Neural cell (in vitro differentiated cells): ENCODE measurements around the gene ALDH16A1. TPM values are rescaled to one million over a fixed set of nuclear protein-coding genes. Genes with fewer than 3 reads are reported as not detected.
A peak's percentile ranks its signal among the peaks of the same experiment; 100 is the strongest.

Source experiments
- H2AFZ ChIP-seq: fragments of 200-600, 300-800 bp; sonication (generic), shearing (Covaris generic); 2 replicates; pipeline ENCODE4 v1.6.0; 2014; ENCODE audit warnings: low read depth, mild to moderate bottlenecking, antibody characterized with exemption, low read length, moderate library complexity
- H3F3A ChIP-seq: fragments of 200-600 bp; shearing (Covaris generic); 2 replicates; pipeline ENCODE4 v1.6.1; 2016; ENCODE audit warnings: mild to moderate bottlenecking, moderate library complexity, mixed read lengths, antibody characterized with exemption, low read length; ENCODE audit not compliant: insufficient read depth, poor library complexity, severe bottlenecking
- H3K27ac ChIP-seq: fragments of 200-600, 300-800 bp; sonication (generic), shearing (Covaris generic); 2 replicates; pipeline ENCODE4 v1.5.1; 2014; ENCODE audit warnings: mild to moderate bottlenecking, low read length, moderate library complexity
- H3K27me3 ChIP-seq: fragments of 300-800, 200-600 bp; sonication (generic), shearing (Covaris generic); 2 replicates; pipeline ENCODE4 v1.6.0; 2014; ENCODE audit warnings: mild to moderate bottlenecking, low read depth, low read length, moderate library complexity; ENCODE audit not compliant: insufficient read depth
- H3K36me3 ChIP-seq: fragments of 300-800, 200-600 bp; sonication (generic), shearing (Covaris generic); 2 replicates; pipeline ENCODE4 v1.5.1; 2014; ENCODE audit warnings: mild to moderate bottlenecking, antibody characterized with exemption, low read length, moderate library complexity; ENCODE audit not compliant: insufficient read depth
- H3K4me2 ChIP-seq: fragments of 300-800, 200-600 bp; sonication (generic), shearing (Covaris generic); 2 replicates; pipeline ENCODE4 v1.6.0; 2014; ENCODE audit warnings: mild to moderate bottlenecking, low read length
- H3K4me3 ChIP-seq: fragments of 300-800, 200-600 bp; sonication (generic), shearing (Covaris generic); 2 replicates; pipeline ENCODE4 v1.5.1; 2014; ENCODE audit warnings: mild to moderate bottlenecking, low read length, moderate library complexity
- H3K79me2 ChIP-seq: fragments of 200-600 bp; shearing (Covaris generic); replicated peaks from 2 replicates; pipeline ENCODE4 v1.6.0; 2014; ENCODE audit warnings: mild to moderate bottlenecking, low read length, moderate library complexity; ENCODE audit not compliant: insufficient read depth
- H3K9ac ChIP-seq: fragments of 300-800, 200-600 bp; sonication (generic), shearing (Covaris generic); 2 replicates; pipeline ENCODE4 v1.6.1; 2016; ENCODE audit warnings: mild to moderate bottlenecking, low read length, mixed read lengths
- H3K9me2 ChIP-seq: fragments of 200-600 bp; shearing (Covaris generic); 2 replicates; pipeline ENCODE4 v1.6.1; 2016; ENCODE audit warnings: mild to moderate bottlenecking, low read length, mixed read lengths; ENCODE audit not compliant: insufficient read depth
- H3K9me3 ChIP-seq: fragments of 200-600, 300-800 bp; sonication (generic), shearing (Covaris generic); 2 replicates; pipeline ENCODE4 v1.6.1; 2016; ENCODE audit warnings: mild to moderate bottlenecking, mixed run types, low read length, moderate library complexity, mixed read lengths
- H4K20me1 ChIP-seq: fragments of 200-600 bp; shearing (Covaris generic); 2 replicates; pipeline ENCODE4 v1.6.1; 2016; ENCODE audit warnings: mild to moderate bottlenecking, mixed run types; ENCODE audit not compliant: insufficient read depth
- EP300 ChIP-seq: fragments of 450-650 bp; conservative IDR thresholded peaks from 2 replicates; pipeline ENCODE4 v1.6.1; 2014; ENCODE audit warnings: antibody characterized with exemption, mild to moderate bottlenecking, moderate library complexity; ENCODE audit not compliant: poor library complexity, severe bottlenecking
- EZH2 ChIP-seq: fragments of 200-600, 300-800 bp; shearing (Covaris generic), sonication (generic); IDR thresholded peaks from 2 replicates; pipeline ENCODE4 v1.6.1; 2014; ENCODE audit warnings: antibody characterized with exemption, low read length, borderline replicate concordance, mild to moderate bottlenecking; ENCODE audit not compliant: insufficient read depth, poor library complexity, severe bottlenecking
- MXI1 ChIP-seq: fragments of 450-650 bp; conservative IDR thresholded peaks from 2 replicates; pipeline ENCODE4 v1.6.1; 2014; ENCODE audit warnings: antibody characterized with exemption, mild to moderate bottlenecking; ENCODE audit not compliant: poor library complexity, severe bottlenecking
- POLR2AphosphoS5 ChIP-seq: IDR thresholded peaks from 2 replicates; pipeline ENCODE4 v1.6.1; 2012
- RAD21 ChIP-seq: fragments of 450-650 bp; conservative IDR thresholded peaks from 2 replicates; pipeline ENCODE4 v1.6.1; 2014; ENCODE audit warnings: antibody characterized with exemption, mild to moderate bottlenecking, moderate library complexity
- SMC3 ChIP-seq: fragments of 450-650 bp; conservative IDR thresholded peaks from 2 replicates; pipeline ENCODE4 v1.6.1; 2014; ENCODE audit warnings: antibody characterized with exemption, mild to moderate bottlenecking, moderate library complexity; ENCODE audit not compliant: poor library complexity
- TAF1 ChIP-seq: IDR thresholded peaks from 2 replicates; pipeline ENCODE4 v1.6.1; 2012; ENCODE audit warnings: low read depth
- polyA plus RNA-seq: library from polyadenylated mRNA; depleted of rRNA; stranded (reverse); fragments of >200 nt; gene quantifications from 2 replicates; pipeline ENCODE4 v1.2.3, GENCODE V29; 2014
- TF ChIP-seq, protein P1 (sequence below): fragments of 450-650 bp; IDR thresholded peaks from 2 replicates; pipeline ENCODE4 v1.5.1; 2014; ENCODE audit warnings: antibody characterized with exemption, mild to moderate bottlenecking, moderate library complexity; ENCODE audit not compliant: poor library complexity, severe bottlenecking
- TF ChIP-seq, protein P2 (sequence below): IDR thresholded peaks from 2 replicates; pipeline ENCODE4 v1.6.1; 2012; ENCODE audit warnings: borderline replicate concordance

ALDH16A1 gene
- polyA plus RNA-seq, 1 donor from 2014 or later, result 13.5 TPM

DNA sequence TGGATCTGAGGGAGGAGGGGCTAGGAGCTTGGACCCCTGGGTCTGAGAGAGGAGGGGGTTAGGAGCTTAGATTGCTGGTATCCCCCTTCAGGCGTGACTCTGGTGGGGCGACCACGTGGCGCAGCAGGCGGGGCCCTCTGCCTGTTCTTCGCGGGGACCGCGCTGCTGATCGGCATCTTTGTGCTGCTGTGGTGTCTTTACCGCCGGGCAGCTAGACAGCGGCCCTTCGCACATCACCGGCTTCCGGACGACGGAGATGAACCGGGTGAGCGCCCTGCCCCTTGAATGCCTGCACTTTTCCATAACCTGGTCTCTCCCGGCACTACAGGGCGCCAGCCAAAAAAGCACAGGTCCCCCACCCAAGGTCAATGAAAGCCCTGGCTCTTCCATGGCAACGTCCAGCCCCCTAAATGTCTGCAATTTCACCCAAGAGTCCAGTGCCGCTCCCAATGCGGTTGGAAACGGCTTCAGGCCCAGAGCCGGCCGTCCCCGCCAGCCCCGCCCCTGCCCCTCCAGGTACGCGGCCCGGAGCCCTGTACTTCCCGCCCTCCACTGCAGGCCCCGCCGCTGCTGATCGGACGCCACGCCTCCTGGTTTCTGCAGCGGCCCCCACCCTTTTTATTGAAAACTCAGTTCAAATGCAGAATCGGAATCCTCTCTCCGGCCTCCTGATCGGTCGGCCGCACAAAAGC is 25.0 kb upstream of the ALDH16A1 start:
- H3K9ac ChIP-seq, result no peak overlapping the region
- peak overlapping the region; percentile 24 for H3K4me3 ChIP-seq
- no peak overlapping the region for H2AFZ ChIP-seq
- no peaks in the 10 kb centered on the region for H3K9me2 ChIP-seq
- no peak overlapping the region for H3K4me2 ChIP-seq
- no peaks in the 10 kb centered on the region for H3F3A ChIP-seq
- no peak for TF ChIP-seq RAD21
- TF ChIP-seq TAF1, result no peak
- TF ChIP-seq EZH2, result no peak
- TF ChIP-seq EP300, result no peak
- no peak for TF ChIP-seq POLR2AphosphoS5
- TF ChIP-seq, protein P1, sequence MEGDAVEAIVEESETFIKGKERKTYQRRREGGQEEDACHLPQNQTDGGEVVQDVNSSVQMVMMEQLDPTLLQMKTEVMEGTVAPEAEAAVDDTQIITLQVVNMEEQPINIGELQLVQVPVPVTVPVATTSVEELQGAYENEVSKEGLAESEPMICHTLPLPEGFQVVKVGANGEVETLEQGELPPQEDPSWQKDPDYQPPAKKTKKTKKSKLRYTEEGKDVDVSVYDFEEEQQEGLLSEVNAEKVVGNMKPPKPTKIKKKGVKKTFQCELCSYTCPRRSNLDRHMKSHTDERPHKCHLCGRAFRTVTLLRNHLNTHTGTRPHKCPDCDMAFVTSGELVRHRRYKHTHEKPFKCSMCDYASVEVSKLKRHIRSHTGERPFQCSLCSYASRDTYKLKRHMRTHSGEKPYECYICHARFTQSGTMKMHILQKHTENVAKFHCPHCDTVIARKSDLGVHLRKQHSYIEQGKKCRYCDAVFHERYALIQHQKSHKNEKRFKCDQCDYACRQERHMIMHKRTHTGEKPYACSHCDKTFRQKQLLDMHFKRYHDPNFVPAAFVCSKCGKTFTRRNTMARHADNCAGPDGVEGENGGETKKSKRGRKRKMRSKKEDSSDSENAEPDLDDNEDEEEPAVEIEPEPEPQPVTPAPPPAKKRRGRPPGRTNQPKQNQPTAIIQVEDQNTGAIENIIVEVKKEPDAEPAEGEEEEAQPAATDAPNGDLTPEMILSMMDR, result no peak
- TF ChIP-seq MXI1, result no peak
- TF ChIP-seq SMC3, result no peak
- TF ChIP-seq, protein P2, sequence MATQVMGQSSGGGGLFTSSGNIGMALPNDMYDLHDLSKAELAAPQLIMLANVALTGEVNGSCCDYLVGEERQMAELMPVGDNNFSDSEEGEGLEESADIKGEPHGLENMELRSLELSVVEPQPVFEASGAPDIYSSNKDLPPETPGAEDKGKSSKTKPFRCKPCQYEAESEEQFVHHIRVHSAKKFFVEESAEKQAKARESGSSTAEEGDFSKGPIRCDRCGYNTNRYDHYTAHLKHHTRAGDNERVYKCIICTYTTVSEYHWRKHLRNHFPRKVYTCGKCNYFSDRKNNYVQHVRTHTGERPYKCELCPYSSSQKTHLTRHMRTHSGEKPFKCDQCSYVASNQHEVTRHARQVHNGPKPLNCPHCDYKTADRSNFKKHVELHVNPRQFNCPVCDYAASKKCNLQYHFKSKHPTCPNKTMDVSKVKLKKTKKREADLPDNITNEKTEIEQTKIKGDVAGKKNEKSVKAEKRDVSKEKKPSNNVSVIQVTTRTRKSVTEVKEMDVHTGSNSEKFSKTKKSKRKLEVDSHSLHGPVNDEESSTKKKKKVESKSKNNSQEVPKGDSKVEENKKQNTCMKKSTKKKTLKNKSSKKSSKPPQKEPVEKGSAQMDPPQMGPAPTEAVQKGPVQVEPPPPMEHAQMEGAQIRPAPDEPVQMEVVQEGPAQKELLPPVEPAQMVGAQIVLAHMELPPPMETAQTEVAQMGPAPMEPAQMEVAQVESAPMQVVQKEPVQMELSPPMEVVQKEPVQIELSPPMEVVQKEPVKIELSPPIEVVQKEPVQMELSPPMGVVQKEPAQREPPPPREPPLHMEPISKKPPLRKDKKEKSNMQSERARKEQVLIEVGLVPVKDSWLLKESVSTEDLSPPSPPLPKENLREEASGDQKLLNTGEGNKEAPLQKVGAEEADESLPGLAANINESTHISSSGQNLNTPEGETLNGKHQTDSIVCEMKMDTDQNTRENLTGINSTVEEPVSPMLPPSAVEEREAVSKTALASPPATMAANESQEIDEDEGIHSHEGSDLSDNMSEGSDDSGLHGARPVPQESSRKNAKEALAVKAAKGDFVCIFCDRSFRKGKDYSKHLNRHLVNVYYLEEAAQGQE, result no peak
- H3K9me3 ChIP-seq, result peaks cover 8% of the 10 kb centered on the region
- H3K27me3 ChIP-seq, result peaks cover 67% of the 10 kb centered on the region
- H3K36me3 ChIP-seq, result no peaks in the 10 kb centered on the region
- H3K79me2 ChIP-seq, result no peaks in the 10 kb centered on the region
- no peaks in the 10 kb centered on the region for H4K20me1 ChIP-seq
- H3K27ac ChIP-seq, result no peak overlapping the region

DNA sequence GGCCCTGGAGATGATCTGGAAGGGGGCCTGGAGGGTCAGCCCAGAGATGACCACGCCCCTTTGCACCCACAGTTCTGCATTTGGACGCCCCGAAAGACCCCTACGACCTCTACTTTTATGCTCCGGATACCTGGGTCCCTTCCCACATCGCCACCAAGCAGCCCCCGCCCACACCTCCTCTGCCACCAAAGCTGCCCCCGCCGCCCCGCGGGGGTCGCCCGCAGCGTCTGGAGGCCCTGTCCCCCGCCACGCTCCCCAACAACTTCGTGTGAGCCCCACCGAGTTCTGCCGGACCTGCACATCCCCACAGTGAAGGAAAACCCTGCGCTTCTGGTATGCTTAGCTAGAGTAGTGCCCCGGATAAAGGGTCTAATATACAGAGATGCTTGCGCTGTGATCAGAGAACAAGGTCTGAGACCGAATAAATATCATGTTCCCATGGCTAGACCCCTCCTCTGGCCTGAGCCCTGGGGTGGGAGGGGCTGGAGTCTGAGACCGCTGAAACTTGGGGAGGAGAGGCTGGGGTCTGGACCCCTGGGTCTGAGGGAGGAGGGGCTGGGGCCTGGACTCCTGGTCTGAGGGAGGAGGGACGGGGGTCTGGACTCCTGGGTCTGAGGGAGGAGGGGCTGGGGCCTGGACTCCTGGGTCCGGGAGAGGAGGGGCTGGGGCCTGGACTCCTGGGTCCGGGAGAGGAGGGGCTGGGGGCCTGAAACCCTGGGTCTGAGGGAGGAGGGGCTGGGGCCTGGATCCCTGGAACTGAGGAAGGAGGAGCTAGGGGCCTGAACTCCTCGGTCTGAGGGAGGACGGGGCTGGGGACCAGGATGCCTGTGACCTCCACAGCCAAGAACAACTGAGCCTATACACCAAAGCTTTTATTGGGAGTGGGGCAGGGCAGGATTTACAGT is 24.2 kb upstream of the ALDH16A1 start:
- H3K27ac ChIP-seq, result no peak overlapping the region
- H3K27me3 ChIP-seq, result peaks cover 67% of the 10 kb centered on the region
- TF ChIP-seq RAD21, result no peak
- TF ChIP-seq, protein P2, result no peak
- TF ChIP-seq SMC3, result no peak
- TF ChIP-seq TAF1, result no peak
- no peak for TF ChIP-seq POLR2AphosphoS5
- TF ChIP-seq MXI1, result no peak
- TF ChIP-seq EP300, result no peak
- TF ChIP-seq EZH2, result no peak
- TF ChIP-seq, protein P1, result no peak
- peak overlapping the region; percentile 24 for H3K4me3 ChIP-seq
- no peaks in the 10 kb centered on the region for H3F3A ChIP-seq
- H3K9ac ChIP-seq, result no peak overlapping the region
- H2AFZ ChIP-seq, result no peak overlapping the region
- peaks cover 8% of the 10 kb centered on the region for H3K9me3 ChIP-seq
- no peak overlapping the region for H3K4me2 ChIP-seq
- no peaks in the 10 kb centered on the region for H3K36me3 ChIP-seq
- no peaks in the 10 kb centered on the region for H4K20me1 ChIP-seq
- H3K79me2 ChIP-seq, result no peaks in the 10 kb centered on the region
- no peaks in the 10 kb centered on the region for H3K9me2 ChIP-seq
